VCaP (cell line): Measurements from ENCODE around the gene SBNO2.
A peak's percentile ranks its signal among the peaks of the same experiment; 100 is the strongest.

ENCODE experiments used
- H3K27ac ChIP-seq: fragments of 450-650 bp; 2 replicates; pipeline ENCODE4 v1.5.1; 2017
- CTCF ChIP-seq: fragments of 450-650 bp; conservative IDR thresholded peaks from 2 replicates; pipeline ENCODE4 v1.5.1; 2017; ENCODE audit warnings: mild to moderate bottlenecking, moderate library complexity

SBNO2 gene

GRCh38 chr19:1102407-1103131 is 71.5 kb downstream of the SBNO2 start:
- peak overlapping the region; percentile 93 for H3K27ac ChIP-seq
- no peak for TF ChIP-seq CTCF

- no peak for TF ChIP-seq CTCF
These were observed 72.8 kb downstream of the SBNO2 start for GRCh38 chr19:1101337-1101698.

GRCh38 chr19:1098177-1099051 is 75.7 kb downstream of the SBNO2 start:
- H3K27ac ChIP-seq = peak overlapping the region; percentile 56
- TF ChIP-seq CTCF = no peak

More at GRCh38 chr19:1101337-1101698, 72.8 kb downstream of the SBNO2 start:
- H3K27ac ChIP-seq = no peak overlapping the region

GRCh38 chr19:1097810-1098176 is 76.3 kb downstream of the SBNO2 start:
- no peak for TF ChIP-seq CTCF
- H3K27ac ChIP-seq = peak overlapping the region; percentile 56

- H3K27ac ChIP-seq = peak within 1 kb of the TSS; percentile 83
- no peak for TF ChIP-seq CTCF
These were observed 78.9 kb downstream of the SBNO2 start, which contains the start of gene POLR2E for GRCh38 chr19:1094978-1095701. Gene POLR2E (minus strand): TSS chr19:1095375. CDS start chr19:1095315, 60 bp downstream.

- TF ChIP-seq CTCF = no peak
- peak overlapping the region; percentile 83 for H3K27ac ChIP-seq
These were observed 79.5 kb downstream of the SBNO2 start for GRCh38 chr19:1094655-1094977.
